DMS53 treated with DMSO at 0.1 percent for 48 hours (cell line): ENCODE data around the gene RSPO4.
"Not testable (repeated sequence)": the region's sequence is repeated elsewhere in the genome, so short reads cannot be mapped to it uniquely, and the experiment has no call there.

Experiments
- DNase-seq: peaks from one replicate; lab custom pipeline; 2025; ENCODE audit not compliant: unreplicated experiment; lab: John Stamatoyannopoulos, UW

The RSPO4 gene

GRCh38 chr20:1001911-1002681 is at the start of gene RSPO4:
RSPO4 (minus strand) TSS chr20:1002311; CDS start chr20:1002164, 147 bp downstream.
- DNase-seq, result peak; percentile 26

GRCh38 chr20:1050440-1050839 is 48.3 kb upstream of the RSPO4 start:
- DNase-seq, result no peak

GRCh38 chr20:1045860-1046418 is 43.8 kb upstream of the RSPO4 start:
- DNase-seq, result no peak

- DNase-seq, result no peak
These were observed 39.8 kb upstream of the RSPO4 start for GRCh38 chr20:1041845-1042390.

- DNase-seq, result no peak
These were observed 36.1 kb upstream of the RSPO4 start for GRCh38 chr20:1038205-1038604.

- no peak for DNase-seq
These were observed 34.9 kb upstream of the RSPO4 start for GRCh38 chr20:1037039-1037438.

- DNase-seq, result no peak
These were observed 33.4 kb upstream of the RSPO4 start for GRCh38 chr20:1035466-1035865.

- DNase-seq, result peak; percentile 91
These were observed 32.3 kb upstream of the RSPO4 start for GRCh38 chr20:1034415-1034789.

GRCh38 chr20:1033751-1034414 is 31.8 kb upstream of the RSPO4 start:
- no peak for DNase-seq

GRCh38 chr20:1029980-1030379 is 27.9 kb upstream of the RSPO4 start:
- no peak for DNase-seq

GRCh38 chr20:1026214-1026613 is 24.1 kb upstream of the RSPO4 start:
- not testable (repeated sequence) for DNase-seq

GRCh38 chr20:1022871-1023270 is 20.8 kb upstream of the RSPO4 start:
- no peak for DNase-seq

GRCh38 chr20:1020614-1021013 is 18.5 kb upstream of the RSPO4 start:
- no peak for DNase-seq

- no peak for DNase-seq
These were observed 17.2 kb upstream of the RSPO4 start for GRCh38 chr20:1019344-1019743.

GRCh38 chr20:1017677-1018076 is 15.6 kb upstream of the RSPO4 start:
- DNase-seq, result no peak

GRCh38 chr20:1015181-1015580 is 13.1 kb upstream of the RSPO4 start:
- DNase-seq, result no peak

GRCh38 chr20:1014471-1014870 is 12.4 kb upstream of the RSPO4 start:
- DNase-seq, result no peak

- no peak for DNase-seq
These were observed 11.6 kb upstream of the RSPO4 start for GRCh38 chr20:1013566-1014340.

- no peak for DNase-seq
These were observed 10.5 kb upstream of the RSPO4 start for GRCh38 chr20:1012359-1013168.

- DNase-seq, result no peak
These were observed 8.5 kb upstream of the RSPO4 start for GRCh38 chr20:1010659-1011058.
